SK-N-SH (cell line): ENCODE data around the gene AKAP12.

ENCODE experiments used
- FOXJ3 ChIP-seq: sonication (generic); formaldehyde crosslinking; IDR thresholded peaks from 2 replicates; pipeline ENCODE4 v1.5.1; 2020; ENCODE audit warnings: mild to moderate bottlenecking, missing genetic modification reagents
- TF ChIP-seq, protein P1 (sequence below): IDR thresholded peaks from 2 replicates; pipeline ENCODE4 v1.4.0; 2012; ENCODE audit warnings: low read depth, borderline replicate concordance
- TF ChIP-seq, protein P2 (sequence below): IDR thresholded peaks from 2 replicates; pipeline ENCODE4 v1.6.1; 2012; ENCODE audit warnings: mild to moderate bottlenecking, low read depth, low read length, moderate library complexity

GRCh38 chr6:151236668-151237401, 2.9 kb upstream of the AKAP12 start:
- no peak for TF ChIP-seq FOXJ3 (CRISPR knock-in tag)
- TF ChIP-seq, protein P1, sequence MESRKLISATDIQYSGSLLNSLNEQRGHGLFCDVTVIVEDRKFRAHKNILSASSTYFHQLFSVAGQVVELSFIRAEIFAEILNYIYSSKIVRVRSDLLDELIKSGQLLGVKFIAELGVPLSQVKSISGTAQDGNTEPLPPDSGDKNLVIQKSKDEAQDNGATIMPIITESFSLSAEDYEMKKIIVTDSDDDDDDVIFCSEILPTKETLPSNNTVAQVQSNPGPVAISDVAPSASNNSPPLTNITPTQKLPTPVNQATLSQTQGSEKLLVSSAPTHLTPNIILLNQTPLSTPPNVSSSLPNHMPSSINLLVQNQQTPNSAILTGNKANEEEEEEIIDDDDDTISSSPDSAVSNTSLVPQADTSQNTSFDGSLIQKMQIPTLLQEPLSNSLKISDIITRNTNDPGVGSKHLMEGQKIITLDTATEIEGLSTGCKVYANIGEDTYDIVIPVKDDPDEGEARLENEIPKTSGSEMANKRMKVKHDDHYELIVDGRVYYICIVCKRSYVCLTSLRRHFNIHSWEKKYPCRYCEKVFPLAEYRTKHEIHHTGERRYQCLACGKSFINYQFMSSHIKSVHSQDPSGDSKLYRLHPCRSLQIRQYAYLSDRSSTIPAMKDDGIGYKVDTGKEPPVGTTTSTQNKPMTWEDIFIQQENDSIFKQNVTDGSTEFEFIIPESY: no peak
- TF ChIP-seq, protein P2, sequence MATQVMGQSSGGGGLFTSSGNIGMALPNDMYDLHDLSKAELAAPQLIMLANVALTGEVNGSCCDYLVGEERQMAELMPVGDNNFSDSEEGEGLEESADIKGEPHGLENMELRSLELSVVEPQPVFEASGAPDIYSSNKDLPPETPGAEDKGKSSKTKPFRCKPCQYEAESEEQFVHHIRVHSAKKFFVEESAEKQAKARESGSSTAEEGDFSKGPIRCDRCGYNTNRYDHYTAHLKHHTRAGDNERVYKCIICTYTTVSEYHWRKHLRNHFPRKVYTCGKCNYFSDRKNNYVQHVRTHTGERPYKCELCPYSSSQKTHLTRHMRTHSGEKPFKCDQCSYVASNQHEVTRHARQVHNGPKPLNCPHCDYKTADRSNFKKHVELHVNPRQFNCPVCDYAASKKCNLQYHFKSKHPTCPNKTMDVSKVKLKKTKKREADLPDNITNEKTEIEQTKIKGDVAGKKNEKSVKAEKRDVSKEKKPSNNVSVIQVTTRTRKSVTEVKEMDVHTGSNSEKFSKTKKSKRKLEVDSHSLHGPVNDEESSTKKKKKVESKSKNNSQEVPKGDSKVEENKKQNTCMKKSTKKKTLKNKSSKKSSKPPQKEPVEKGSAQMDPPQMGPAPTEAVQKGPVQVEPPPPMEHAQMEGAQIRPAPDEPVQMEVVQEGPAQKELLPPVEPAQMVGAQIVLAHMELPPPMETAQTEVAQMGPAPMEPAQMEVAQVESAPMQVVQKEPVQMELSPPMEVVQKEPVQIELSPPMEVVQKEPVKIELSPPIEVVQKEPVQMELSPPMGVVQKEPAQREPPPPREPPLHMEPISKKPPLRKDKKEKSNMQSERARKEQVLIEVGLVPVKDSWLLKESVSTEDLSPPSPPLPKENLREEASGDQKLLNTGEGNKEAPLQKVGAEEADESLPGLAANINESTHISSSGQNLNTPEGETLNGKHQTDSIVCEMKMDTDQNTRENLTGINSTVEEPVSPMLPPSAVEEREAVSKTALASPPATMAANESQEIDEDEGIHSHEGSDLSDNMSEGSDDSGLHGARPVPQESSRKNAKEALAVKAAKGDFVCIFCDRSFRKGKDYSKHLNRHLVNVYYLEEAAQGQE: no peak
